ENCODE data around the gene ERMARD. TPM values are rescaled to one million over a fixed set of nuclear protein-coding genes. Genes with fewer than 3 reads are reported as not detected.
A peak's percentile ranks its signal among the peaks of the same experiment; 100 is the strongest.

The ERMARD gene
- total RNA-seq, 1 experiment from 2014 or later, result 7.1 TPM

- DNase-seq (ENCODE audit: low spot score), result no peak
These were observed 50.2 kb downstream of the ERMARD start for GRCh38 chr6:169801396-169802160.

DNA sequence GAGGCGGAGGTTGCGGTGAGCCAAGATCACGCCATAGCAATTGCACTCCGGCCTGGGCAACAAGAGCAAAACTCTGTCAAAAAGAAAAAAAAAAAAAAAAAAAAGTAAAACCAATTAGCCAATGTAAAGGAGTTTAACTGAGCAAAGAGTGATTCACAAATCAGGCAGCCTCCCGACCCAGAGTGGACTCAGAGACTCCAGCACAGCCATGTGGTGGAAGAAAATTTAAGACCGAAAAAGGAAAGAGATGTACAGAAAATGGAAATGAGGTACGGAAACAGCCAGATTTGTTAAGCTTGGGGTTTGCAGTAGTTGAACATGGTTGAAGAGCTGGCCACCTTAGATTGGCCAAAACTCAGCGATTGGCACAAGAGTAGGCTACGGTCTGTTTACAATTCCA lies 51.4 kb downstream of the ERMARD start:
- DNase-seq (ENCODE audit: low spot score), result no peak

DNA sequence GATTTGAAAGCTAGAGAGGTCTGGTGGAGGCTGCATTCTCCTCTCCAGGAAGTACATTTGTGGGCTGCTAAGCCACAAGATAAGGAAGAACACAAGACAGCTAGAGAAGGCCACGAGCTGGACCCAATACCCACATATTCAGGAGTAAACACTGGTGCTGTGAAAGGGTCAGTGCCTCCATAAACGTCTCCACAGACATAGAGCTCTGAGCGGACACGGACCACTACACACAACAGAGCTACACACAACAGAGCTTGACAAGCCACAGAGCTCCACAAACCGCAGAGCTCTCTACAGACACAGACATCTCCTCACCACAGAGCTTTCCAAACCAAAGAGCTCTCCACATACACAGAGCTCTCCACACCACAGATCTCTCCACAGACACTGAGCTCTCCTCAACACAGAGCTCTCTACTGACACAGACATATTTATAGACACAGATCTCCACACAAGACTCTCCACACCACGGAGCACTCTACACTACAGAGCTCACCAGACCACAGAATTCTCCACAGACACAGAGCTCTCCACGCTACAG lies 51.9 kb downstream of the ERMARD start:
- DNase-seq (ENCODE audit: low spot score), result no peak

DNA sequence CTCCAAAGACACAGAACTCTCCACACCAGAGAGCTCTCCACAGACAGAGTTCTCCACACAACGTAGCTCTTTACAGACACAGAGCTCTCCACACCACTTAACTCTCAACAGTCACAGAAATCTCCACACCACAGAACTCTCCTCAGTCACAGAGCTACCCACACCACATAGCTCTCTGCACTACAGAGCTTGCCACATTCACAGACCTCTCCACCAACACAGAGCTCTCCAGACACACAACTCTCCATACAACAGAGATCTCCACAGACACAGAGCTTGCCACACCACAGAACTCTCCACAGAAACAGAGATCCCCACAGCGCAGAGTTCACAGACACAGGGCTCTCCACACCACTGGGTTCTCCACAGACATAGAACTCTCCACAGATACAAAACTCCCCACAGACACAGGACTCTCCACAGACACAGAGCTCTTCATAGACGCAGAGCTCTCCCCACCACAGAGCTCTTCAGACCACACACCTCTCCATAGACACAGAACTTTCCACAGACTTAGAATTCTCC lies 52.5 kb downstream of the ERMARD start:
- no peak for DNase-seq (ENCODE audit: low spot score)

GRCh38 chr6:169804427-169804826 lies 53.0 kb downstream of the ERMARD start:
- no peak for DNase-seq (ENCODE audit: low spot score)

DNA sequence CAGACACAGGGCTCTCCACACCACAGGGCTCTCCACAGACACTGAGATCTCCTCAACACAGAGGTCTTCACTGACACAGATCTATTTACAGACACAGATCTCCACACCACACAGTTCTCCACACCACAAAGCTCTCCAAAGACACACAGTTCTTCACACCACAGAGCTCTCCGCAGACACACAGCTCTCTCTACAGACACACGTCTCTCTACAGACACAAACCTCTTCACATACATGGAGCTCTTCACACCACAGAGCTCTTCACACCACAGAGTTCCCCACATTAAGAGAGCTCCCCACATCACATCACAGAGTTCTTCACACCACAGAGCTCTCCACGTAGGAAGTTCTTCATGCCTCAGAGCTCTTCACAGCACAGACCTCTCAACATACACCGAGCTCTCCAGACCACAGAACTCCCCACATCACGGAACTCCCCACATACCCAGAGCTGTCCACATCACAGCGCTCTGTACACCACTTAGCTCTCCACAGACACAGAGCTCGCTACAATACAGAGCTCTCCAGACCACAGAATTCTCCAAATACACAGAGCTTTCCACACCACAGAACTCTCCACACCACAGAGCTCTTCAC lies 53.9 kb downstream of the ERMARD start:
- DNase-seq (ENCODE audit: low spot score), result no peak

DNA sequence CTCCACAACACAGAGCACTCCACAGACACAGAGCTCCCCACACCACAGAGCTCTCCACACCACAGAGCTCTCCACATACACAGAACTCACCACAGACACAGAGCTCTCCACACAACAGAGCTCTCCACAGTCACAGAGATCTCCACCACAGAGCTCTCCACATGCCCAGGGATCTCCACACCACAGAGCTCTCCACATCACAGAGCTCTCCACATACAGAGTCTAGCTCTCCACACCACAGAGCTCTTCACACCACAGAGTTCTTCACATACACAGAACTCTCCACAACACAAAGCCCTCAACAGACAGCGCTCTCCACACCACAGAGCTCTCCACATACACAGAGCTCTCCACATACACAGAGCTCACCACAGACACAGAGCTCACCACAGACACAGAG lies 55.3 kb downstream of the ERMARD start:
- DNase-seq (ENCODE audit: low spot score), result no peak

DNA sequence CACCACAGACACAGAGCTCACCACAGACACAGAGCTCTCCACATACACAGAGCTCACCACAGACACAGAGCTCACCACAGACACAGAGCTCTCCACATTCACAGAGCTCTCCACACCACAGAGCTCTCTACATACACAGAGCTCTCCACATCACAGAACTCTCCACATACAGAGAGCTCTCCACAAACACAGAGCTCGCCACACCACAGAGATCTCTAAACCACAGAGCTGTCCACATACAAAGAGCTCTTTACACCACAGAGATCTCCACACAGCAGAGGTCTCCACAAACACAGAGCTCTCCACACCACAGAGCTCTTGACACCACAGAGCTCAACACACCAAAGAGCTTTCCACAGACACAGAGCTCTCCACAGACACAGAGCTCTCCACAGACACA lies 55.8 kb downstream of the ERMARD start:
- no peak for DNase-seq (ENCODE audit: low spot score)

DNA sequence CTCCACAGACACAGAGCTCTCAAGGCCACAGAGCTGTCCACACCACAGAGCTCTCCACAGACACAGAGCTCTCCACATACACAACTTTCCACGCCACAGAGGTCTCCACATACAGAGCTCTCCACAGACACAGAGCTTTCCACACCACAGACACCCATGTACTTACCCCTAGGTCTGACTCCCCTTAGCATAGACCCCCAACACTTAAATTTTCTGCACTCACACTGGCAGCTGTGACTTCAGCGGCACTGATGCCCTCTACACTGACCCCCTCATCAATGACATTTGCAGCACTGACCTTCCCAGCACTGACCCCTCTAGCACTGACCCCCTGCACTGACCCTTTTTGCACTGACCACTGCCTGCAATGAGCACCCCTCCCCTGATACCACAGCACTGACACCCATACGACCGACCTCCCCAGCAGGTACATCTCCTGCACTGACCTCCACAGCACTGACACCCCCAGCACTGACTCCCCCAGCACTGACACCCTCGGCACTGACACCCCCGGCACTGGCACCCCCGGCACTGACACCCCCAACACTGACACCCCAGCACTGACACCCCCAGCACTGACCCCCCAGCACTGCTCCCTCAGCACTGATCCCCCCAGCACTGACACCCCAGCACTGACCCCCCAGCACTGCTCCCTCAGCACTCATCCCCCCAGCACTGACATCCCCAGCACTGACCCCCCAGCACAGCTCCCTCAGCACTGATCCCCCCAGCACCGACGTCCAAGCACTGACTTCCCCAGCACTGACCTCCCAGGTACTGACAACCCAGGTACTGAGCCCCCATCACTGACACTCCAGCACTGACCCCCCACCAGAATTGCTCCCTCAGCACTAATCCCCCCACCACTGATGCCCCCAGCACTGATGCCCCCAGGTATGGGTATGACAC lies 56.5 kb downstream of the ERMARD start:
- DNase-seq (ENCODE audit: low spot score), result no peak

DNA sequence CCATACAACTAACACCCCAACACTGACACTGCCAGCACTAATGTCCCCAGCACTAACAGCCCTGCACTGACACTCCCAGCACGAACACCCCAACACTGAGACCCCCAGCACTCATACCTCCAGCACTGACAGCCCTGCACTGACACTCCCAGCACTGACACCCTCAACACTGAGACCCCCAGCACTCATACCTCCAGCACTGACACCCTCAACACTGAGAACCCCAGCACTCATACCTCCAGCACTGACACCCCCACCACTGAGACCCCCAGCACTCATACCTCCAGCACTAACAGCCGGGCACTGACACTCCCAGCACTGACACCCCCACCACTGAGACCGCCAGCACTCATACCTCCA lies 57.2 kb downstream of the ERMARD start:
- DNase-seq (ENCODE audit: low spot score), result no peak

DNA sequence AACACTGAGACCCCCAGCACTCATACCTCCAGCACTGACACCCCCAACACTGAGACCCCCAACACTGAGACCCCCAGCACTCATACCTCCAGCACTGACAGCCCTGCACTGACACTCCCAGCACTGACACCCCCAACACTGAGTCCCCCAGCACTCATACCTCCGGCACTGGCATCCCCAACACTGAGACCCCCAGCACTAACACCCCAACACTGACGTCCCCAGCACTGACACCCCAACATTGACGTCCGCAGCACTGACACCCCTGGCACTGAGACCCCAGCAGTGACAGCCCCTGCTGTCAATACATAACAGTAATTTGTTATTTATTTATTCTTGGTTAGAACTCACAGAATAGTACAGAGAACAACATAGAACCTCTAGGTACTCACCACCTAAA lies 58.0 kb downstream of the ERMARD start:
- DNase-seq (ENCODE audit: low spot score), result no peak

- peak; percentile 25 for DNase-seq (ENCODE audit: low spot score)
These were observed 58.9 kb downstream of the ERMARD start for GRCh38 chr6:169810066-169810989.

- DNase-seq (ENCODE audit: low spot score), result no peak
These were observed 59.6 kb downstream of the ERMARD start for GRCh38 chr6:169811072-169811471.

GRCh38 chr6:169811521-169812256 lies 60.3 kb downstream of the ERMARD start:
- no peak for DNase-seq (ENCODE audit: low spot score)

DNA sequence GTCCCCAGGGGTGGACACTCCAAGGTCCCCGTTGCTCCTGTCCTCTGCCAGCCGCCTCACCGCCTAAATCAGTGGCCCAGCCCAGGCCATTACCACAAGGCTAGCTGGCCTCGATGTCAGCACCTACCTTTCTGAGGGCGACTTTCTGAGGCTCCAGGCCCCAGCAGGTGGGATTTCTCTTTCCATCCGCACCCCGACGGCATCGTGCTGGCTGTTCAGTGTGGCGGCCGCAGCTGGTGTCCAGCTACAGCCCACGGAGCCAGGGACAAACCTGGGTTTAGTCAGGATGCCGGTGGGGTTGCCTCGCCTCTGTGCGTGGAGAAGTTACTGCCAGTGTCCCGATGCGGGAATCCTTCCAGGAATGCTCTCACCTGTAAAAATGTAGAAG lies 60.8 kb downstream of the ERMARD start:
- no peak for DNase-seq (ENCODE audit: low spot score)

DNA sequence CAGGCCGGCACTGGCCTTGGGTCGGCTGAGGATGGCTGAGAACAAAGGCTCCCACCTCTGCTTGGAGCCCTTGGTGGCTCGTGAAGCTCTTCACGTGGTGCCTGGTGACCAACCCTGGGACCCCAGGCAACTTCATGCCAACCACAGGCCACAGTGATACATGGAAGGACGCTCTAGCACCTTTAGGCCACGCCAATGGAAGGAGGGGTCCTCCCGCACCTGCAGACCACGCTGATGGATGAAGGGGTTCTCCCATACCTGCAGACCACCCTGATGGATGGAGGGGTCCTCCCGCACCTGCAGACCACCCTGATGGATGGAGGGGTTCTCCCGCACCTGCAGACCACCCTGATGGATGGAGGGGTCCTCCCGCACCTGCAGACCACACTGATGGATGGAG lies 62.5 kb downstream of the ERMARD start:
- DNase-seq (ENCODE audit: low spot score), result no peak

DNA sequence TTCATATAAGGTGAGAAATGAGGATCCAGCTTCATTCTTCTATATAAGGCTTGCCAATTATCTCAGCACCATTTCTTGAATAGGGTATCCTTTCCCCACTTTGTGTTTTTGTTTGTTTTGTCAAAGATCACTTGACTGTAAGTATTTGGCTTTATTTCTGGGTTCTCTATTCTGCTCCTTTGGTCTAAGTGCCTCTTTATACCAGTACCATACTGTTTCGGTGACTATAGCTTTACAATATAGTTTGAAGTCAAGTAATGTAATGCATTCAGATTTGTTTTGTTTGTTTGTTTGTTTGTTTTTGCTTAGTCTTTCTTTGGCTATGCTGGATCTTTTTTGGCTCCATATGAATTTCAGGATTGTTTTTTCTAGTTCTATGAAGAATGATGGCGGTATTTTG lies 64.6 kb downstream of the ERMARD start:
- DNase-seq (ENCODE audit: low spot score), result no peak

DNA sequence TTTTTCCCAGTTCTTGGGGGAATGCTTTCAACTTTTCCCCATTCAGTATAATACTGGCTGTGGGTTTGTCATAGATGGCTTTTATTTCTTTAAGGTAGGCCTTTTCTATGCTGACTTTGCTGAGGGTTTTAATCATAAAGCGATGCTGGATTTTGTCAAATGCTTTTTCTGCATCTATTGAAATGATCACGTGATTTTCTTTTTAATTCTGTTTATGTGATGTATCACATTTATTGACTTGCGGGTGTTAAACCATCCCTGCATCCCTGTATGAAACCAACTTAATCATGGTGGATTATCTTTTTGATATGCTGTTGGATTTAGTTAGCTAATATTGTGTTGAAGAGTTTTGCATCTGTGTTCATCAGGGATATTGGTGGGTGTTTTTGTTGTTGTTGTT lies 65.6 kb downstream of the ERMARD start:
- DNase-seq (ENCODE audit: low spot score), result no peak

GRCh38 chr6:169820358-169820757 lies 68.9 kb downstream of the ERMARD start:
- no peak for DNase-seq (ENCODE audit: low spot score)

- DNase-seq (ENCODE audit: low spot score), result no peak
These were observed 72.6 kb downstream of the ERMARD start for GRCh38 chr6:169824021-169824420.
